Small intestine (tissue), 7 donors: ENCODE data around the gene OR2A7. TPM values are rescaled to one million over a fixed set of nuclear protein-coding genes. Genes with fewer than 3 reads are reported as not detected.
"Not testable (repeated sequence)": the region's sequence is repeated elsewhere in the genome, so short reads cannot be mapped to it uniquely, and the experiment has no call there.

ENCODE experiments used
- DNase-seq, 2 donors: peaks; one replicate each; pipeline versions ENCODE4 v3.0.0 to v3.0.0-alpha.2; 2013
- FAIRE-seq: peaks from 2 replicates; lab custom pipeline; 2012; peaks lifted over from hg19 to GRCh38; lab: Jason Lieb, UNC
- H3K27ac ChIP-seq, 3 donors: one replicate each; pipeline ENCODE4 v1.5.1; 2013; ENCODE audit warnings: low read length in 2 of 3, mild to moderate bottlenecking in 2 of 3, control low read depth in 1 of 3, inconsistent platforms in 1 of 3, low read depth in 1 of 3, moderate library complexity in 1 of 3
- H3K27me3 ChIP-seq, 3 donors: one replicate each; pipeline ENCODE4 v1.6.1; 2013; ENCODE audit warnings: low read length in 3 of 3, inconsistent platforms in 1 of 3; ENCODE audit not compliant: control insufficient read depth in 3 of 3, insufficient read depth in 3 of 3
- H3K36me3 ChIP-seq, 3 donors: one replicate each; pipeline ENCODE4 v1.6.1; 2013; ENCODE audit warnings: low read length in 3 of 3, inconsistent platforms in 1 of 3, low read depth in 1 of 3, mild to moderate bottlenecking in 1 of 3, moderate library complexity in 1 of 3; ENCODE audit not compliant: control insufficient read depth in 3 of 3, insufficient read depth in 2 of 3
- H3K4me1 ChIP-seq, 3 donors: one replicate each; pipeline ENCODE4 v1.6.1; 2013; ENCODE audit warnings: low read length in 2 of 3, inconsistent platforms in 1 of 3, low read depth in 1 of 3, mild to moderate bottlenecking in 1 of 3, moderate library complexity in 1 of 3; ENCODE audit not compliant: control insufficient read depth in 3 of 3, insufficient read depth in 2 of 3
- H3K4me3 ChIP-seq, 3 donors: one replicate each; pipeline ENCODE4 v1.5.1; 2013; ENCODE audit warnings: low read length in 3 of 3, control low read depth in 1 of 3, inconsistent platforms in 1 of 3, low read depth in 1 of 3, mild to moderate bottlenecking in 1 of 3, moderate library complexity in 1 of 3
- H3K9me3 ChIP-seq, 2 donors: one replicate each; pipeline ENCODE4 v1.6.1; 2013; ENCODE audit warnings: low read depth in 1 of 2, low read length in 1 of 2; ENCODE audit not compliant: control insufficient read depth in 2 of 2, insufficient read depth in 1 of 2
- WGBS, 3 donors: extraction: QIAGEN DNeasy Blood & Tissue Kit; methylation state at CpG; one replicate each; pipeline ENCODE4 v1.1.7; 2013; 5-methylcytosine and 5-hydroxymethylcytosine counted together
- polyA plus RNA-seq, 4 donors: library from polyadenylated mRNA; stranded (reverse) in 3 of 4; unstranded in 1 of 4; fragments of 200-250 nt in 3 of 4; fragments of 120-200 nt in 1 of 4; gene quantifications; one replicate each; pipeline versions ENCODE4 v1.2.1 to v1.2.3, GENCODE V29; 2013
- donor health status: healthy with polysubstance abuse.
- donor health status: control.
- donor health status: control.
- donor health status: Bipolar disorder and iron deficiency.
- donor health status: healthy.

Gene OR2A7
- polyA plus RNA-seq, 4 donors = 2.7 to 19.1 (median 3.1) TPM

GRCh38 chr7:144292384-144293161, 28.0 kb upstream of the OR2A7 start:
- DNase-seq, FAIRE-seq, H3K4me3 ChIP-seq, H3K4me1 ChIP-seq, H3K27ac ChIP-seq, H3K9me3 ChIP-seq, H3K27me3 ChIP-seq, H3K36me3 ChIP-seq: not testable (repeated sequence)
- WGBS, 3 donors = 88 to 97% (median 96%) methylated on average over 2 to 3 of the region's 14 CpGs

GRCh38 chr7:144291607-144292006, 27.0 kb upstream of the OR2A7 start:
- WGBS, 3 donors = 47 to 59% (median 49%) methylated on average over 2 of the region's 4 CpGs
- H3K27me3 ChIP-seq, FAIRE-seq, DNase-seq, H3K27ac ChIP-seq, H3K4me3 ChIP-seq, H3K4me1 ChIP-seq, H3K36me3 ChIP-seq, H3K9me3 ChIP-seq: not testable (repeated sequence)

GRCh38 chr7:144287171-144287784, 22.7 kb upstream of the OR2A7 start:
- not testable (repeated sequence) for H3K36me3 ChIP-seq, H3K4me1 ChIP-seq, H3K27me3 ChIP-seq, H3K9me3 ChIP-seq, DNase-seq, FAIRE-seq, H3K4me3 ChIP-seq, H3K27ac ChIP-seq
- WGBS, 3 donors = no CpG with 5 or more reads among the region's 3 CpGs

GRCh38 chr7:144283716-144284115, 19.1 kb upstream of the OR2A7 start:
- H3K4me3 ChIP-seq, H3K27ac ChIP-seq, H3K36me3 ChIP-seq, H3K4me1 ChIP-seq, H3K9me3 ChIP-seq, DNase-seq, H3K27me3 ChIP-seq, FAIRE-seq: not testable (repeated sequence)
- no CpG with 5 or more reads among the region's 6 CpGs for WGBS, 3 donors

GRCh38 chr7:144282490-144282889, 17.9 kb upstream of the OR2A7 start:
- not testable (repeated sequence) for H3K36me3 ChIP-seq, DNase-seq, H3K27me3 ChIP-seq, H3K27ac ChIP-seq, H3K9me3 ChIP-seq, H3K4me1 ChIP-seq, FAIRE-seq, H3K4me3 ChIP-seq
- WGBS, 3 donors = 87 to 96% (median 96%) methylated on average over 2 of the region's 4 CpGs

GRCh38 chr7:144281981-144282380, 17.4 kb upstream of the OR2A7 start:
- DNase-seq, FAIRE-seq, H3K4me3 ChIP-seq, H3K36me3 ChIP-seq, H3K27ac ChIP-seq, H3K27me3 ChIP-seq, H3K4me1 ChIP-seq, H3K9me3 ChIP-seq: not testable (repeated sequence)
- no CpG with 5 or more reads among the region's 8 CpGs for WGBS, 3 donors

GRCh38 chr7:144280010-144280409, 15.4 kb upstream of the OR2A7 start:
- not testable (repeated sequence) for H3K27ac ChIP-seq, DNase-seq, H3K36me3 ChIP-seq, H3K9me3 ChIP-seq, H3K4me1 ChIP-seq, H3K4me3 ChIP-seq, H3K27me3 ChIP-seq, FAIRE-seq
- 98 to 100% (median 99%) methylated on average over 3 of the region's 6 CpGs for WGBS, 3 donors

- DNase-seq, H3K27ac ChIP-seq, H3K4me3 ChIP-seq, FAIRE-seq, H3K9me3 ChIP-seq, H3K4me1 ChIP-seq, H3K36me3 ChIP-seq, H3K27me3 ChIP-seq: not testable (repeated sequence)
- 88 to 98% (median 94%) methylated on average over 4 of the region's 6 CpGs for WGBS, 3 donors
Observed at GRCh38 chr7:144275281-144275680, 10.7 kb upstream of the OR2A7 start.
